GM21576 (cell line): Measurements from ENCODE around the gene BET1L.

Source experiments
- ATAC-seq: cut with Tn5 transposase; IDR thresholded peaks from one replicate; pipeline ENCODE4 v1.9.1; 2021; ENCODE audit warnings: mild to moderate bottlenecking, moderate library complexity; ENCODE audit not compliant: unreplicated experiment

The BET1L gene

GRCh38 chr11:210803-211180 is 3.6 kb upstream of the BET1L start:
- no peak for ATAC-seq

GRCh38 chr11:210122-210802 is 3.1 kb upstream of the BET1L start:
- ATAC-seq = no peak

GRCh38 chr11:209275-210121 is 2.3 kb upstream of the BET1L start:
- no peak for ATAC-seq

GRCh38 chr11:208917-209260 is 1.7 kb upstream of the BET1L start:
- no peak for ATAC-seq

GRCh38 chr11:208181-208916 is 1.1 kb upstream of the BET1L start:
- ATAC-seq = peak; percentile 30

- ATAC-seq = no peak
Measured at GRCh38 chr11:207863-208180, 623 bp upstream of the BET1L start.

GRCh38 chr11:206526-207207 is 532 bp downstream of the BET1L start:
- no peak for ATAC-seq

GRCh38 chr11:206002-206384 is 1.2 kb downstream of the BET1L start:
- ATAC-seq = no peak

GRCh38 chr11:205221-206001 is 1.8 kb downstream of the BET1L start:
- no peak for ATAC-seq

- no peak for ATAC-seq
Measured at GRCh38 chr11:204587-205109, 2.6 kb downstream of the BET1L start.

- ATAC-seq = no peak
Measured at GRCh38 chr11:203945-204586, 3.1 kb downstream of the BET1L start.

GRCh38 chr11:203056-203944 is 3.9 kb downstream of the BET1L start:
- ATAC-seq = no peak

- no peak for ATAC-seq
Measured at GRCh38 chr11:202490-202889, 4.7 kb downstream of the BET1L start.

- no peak for ATAC-seq
Measured at GRCh38 chr11:201966-202365, 5.2 kb downstream of the BET1L start.

GRCh38 chr11:200224-201003 is 6.8 kb downstream of the BET1L start:
- ATAC-seq = no peak

GRCh38 chr11:199782-200181 is 7.4 kb downstream of the BET1L start:
- no peak for ATAC-seq

GRCh38 chr11:199004-199581 is 8.1 kb downstream of the BET1L start:
- no peak for ATAC-seq
